H9 (cell line): ENCODE measurements around the gene UBE2Q2. TPM values are rescaled to one million over a fixed set of nuclear protein-coding genes. Genes with fewer than 3 reads are reported as not detected.

ENCODE experiments used
- DNase-seq: peaks from one replicate; pipeline ENCODE4 v3.0.0-alpha.2; 2017
- H2AFZ ChIP-seq: one replicate; pipeline ENCODE4 v1.6.1; 2013; ENCODE audit warnings: mild to moderate bottlenecking, low read length, control low read depth, moderate library complexity
- H2AK5ac ChIP-seq: 2 replicates; pipeline ENCODE4 v1.6.1; 2013; ENCODE audit warnings: low read length, control low read depth, mixed read lengths; ENCODE audit not compliant: insufficient read length
- H2BK120ac ChIP-seq: one replicate; pipeline ENCODE4 v1.6.1; 2013; ENCODE audit warnings: low read depth, mild to moderate bottlenecking, low read length, control low read depth, inconsistent platforms; ENCODE audit not compliant: poor library complexity, severe bottlenecking
- H2BK12ac ChIP-seq: 2 replicates; pipeline ENCODE4 v1.6.1; 2013; ENCODE audit warnings: low read length, control low read depth, mixed read lengths, low read depth; ENCODE audit not compliant: insufficient read length
- H2BK15ac ChIP-seq: 2 replicates; pipeline ENCODE4 v1.6.1; 2013; ENCODE audit warnings: low read depth, low read length, control low read depth
- H2BK20ac ChIP-seq: one replicate; pipeline ENCODE4 v1.6.1; 2013; ENCODE audit warnings: low read depth, mild to moderate bottlenecking, low read length, control low read depth, inconsistent platforms; ENCODE audit not compliant: poor library complexity, severe bottlenecking
- H2BK5ac ChIP-seq: 2 replicates; pipeline ENCODE4 v1.6.1; 2013; ENCODE audit warnings: low read length, control low read depth, mixed read lengths; ENCODE audit not compliant: insufficient read length
- H3K14ac ChIP-seq: 2 replicates; pipeline ENCODE4 v1.6.1; 2013; ENCODE audit warnings: low read length, control low read depth; ENCODE audit not compliant: insufficient read depth
- H3K18ac ChIP-seq: 2 replicates; pipeline ENCODE4 v1.6.1; 2013; ENCODE audit warnings: low read depth, mild to moderate bottlenecking, mixed read lengths, low read length, control low read depth; ENCODE audit not compliant: insufficient read length
- H3K23ac ChIP-seq: 2 replicates; pipeline ENCODE4 v1.6.1; 2013; ENCODE audit warnings: low read length, control low read depth, mixed read lengths, low read depth; ENCODE audit not compliant: insufficient read length
- H3K23me2 ChIP-seq: 2 replicates; pipeline ENCODE4 v1.6.1; 2013; ENCODE audit warnings: low read depth, mild to moderate bottlenecking, mixed read lengths, low read length, control low read depth; ENCODE audit not compliant: insufficient read length, poor library complexity, severe bottlenecking
- H3K27ac ChIP-seq: 2 replicates; pipeline ENCODE4 v1.5.1; 2013; ENCODE audit warnings: low read length, control low read depth, mixed read lengths, low read depth; ENCODE audit not compliant: insufficient read length
- H3K27me3 ChIP-seq: 2 replicates; pipeline ENCODE4 v1.6.1; 2013; ENCODE audit warnings: low read length, control low read depth, inconsistent platforms; ENCODE audit not compliant: insufficient read depth
- H3K4ac ChIP-seq: 2 replicates; pipeline ENCODE4 v1.6.1; 2013; ENCODE audit warnings: low read depth, mild to moderate bottlenecking, control low read depth, inconsistent platforms, low read length, moderate library complexity
- H3K4me1 ChIP-seq: 2 replicates; pipeline ENCODE4 v1.6.1; 2013; ENCODE audit warnings: low read length, control low read depth, inconsistent platforms; ENCODE audit not compliant: insufficient read depth
- H3K4me2 ChIP-seq: 2 replicates; pipeline ENCODE4 v1.6.1; 2013; ENCODE audit warnings: low read length, control low read depth, mixed read lengths; ENCODE audit not compliant: insufficient read length, insufficient read depth
- H3K56ac ChIP-seq: 2 replicates; pipeline ENCODE4 v1.6.1; 2013; ENCODE audit warnings: low read depth, mild to moderate bottlenecking, mixed read lengths, low read length, control low read depth; ENCODE audit not compliant: insufficient read length
- H3K79me1 ChIP-seq: 2 replicates; pipeline ENCODE4 v1.6.1; 2013; ENCODE audit warnings: low read depth, mild to moderate bottlenecking, moderate library complexity, low read length, control low read depth, inconsistent platforms; ENCODE audit not compliant: insufficient read depth, poor library complexity, severe bottlenecking
- H3K79me2 ChIP-seq: 2 replicates; pipeline ENCODE4 v1.6.1; 2013; ENCODE audit warnings: low read length, control low read depth, inconsistent platforms; ENCODE audit not compliant: insufficient read depth
- H3K9ac ChIP-seq: 2 replicates; pipeline ENCODE4 v1.6.1; 2013; ENCODE audit warnings: low read length, control low read depth, mixed read lengths; ENCODE audit not compliant: insufficient read length; ENCODE audit errors: extremely low read depth
- H3K9me3 ChIP-seq: one replicate; pipeline ENCODE4 v1.6.1; 2013; ENCODE audit warnings: low read depth, low read length, inconsistent platforms; ENCODE audit not compliant: control insufficient read depth
- H3T11ph ChIP-seq: one replicate; pipeline ENCODE4 v1.6.1; 2013; ENCODE audit warnings: mild to moderate bottlenecking, low read length, control low read depth, inconsistent platforms
- H4K20me1 ChIP-seq: one replicate; pipeline ENCODE4 v1.6.1; 2013; ENCODE audit not compliant: control insufficient read depth, insufficient read length, insufficient read depth
- H4K5ac ChIP-seq: 2 replicates; pipeline ENCODE4 v1.6.1; 2013; ENCODE audit warnings: low read depth, mild to moderate bottlenecking, mixed read lengths, low read length, control low read depth; ENCODE audit not compliant: insufficient read length
- H4K8ac ChIP-seq: replicated peaks from 2 replicates; pipeline ENCODE4 v1.6.1; 2013; ENCODE audit warnings: low read length, control low read depth, mixed read lengths, low read depth; ENCODE audit not compliant: insufficient read length
- H4K91ac ChIP-seq: 2 replicates; pipeline ENCODE4 v1.6.1; 2013; ENCODE audit warnings: low read depth, mild to moderate bottlenecking, moderate library complexity, mixed read lengths, low read length, control low read depth; ENCODE audit not compliant: insufficient read length
- H3K27ac Mint-ChIP-seq, 3 experiments: 2 replicates in 2 of 3; 3 replicates in 1 of 3; pipeline ENCODE4 v1.8.0; 2020 to 2021; ENCODE audit warnings: mixed read lengths in 3 of 3, mild to moderate bottlenecking in 1 of 3, moderate library complexity in 1 of 3
- H3K27me3 Mint-ChIP-seq: 2 replicates; pipeline ENCODE4 v1.8.0; 2021; ENCODE audit warnings: low read depth, mild to moderate bottlenecking, moderate library complexity, mixed read lengths
- H3K36me3 Mint-ChIP-seq, 3 experiments: 2 replicates in 2 of 3; 3 replicates in 1 of 3; pipeline ENCODE4 v1.8.0; 2020 to 2021; ENCODE audit warnings: low read depth in 3 of 3, mixed read lengths in 3 of 3; ENCODE audit not compliant: insufficient read depth in 1 of 3
- H3K4me1 Mint-ChIP-seq, 2 experiments: 2 replicates each; pipeline ENCODE4 v1.8.0; 2020; ENCODE audit warnings: mixed read lengths in 2 of 2
- H3K4me3 Mint-ChIP-seq, 2 experiments: 2 replicates in 1 of 2; 3 replicates in 1 of 2; pipeline ENCODE4 v1.8.0; 2020 to 2021; ENCODE audit warnings: mild to moderate bottlenecking in 2 of 2, mixed read lengths in 2 of 2, moderate library complexity in 1 of 2
- H3K9me3 Mint-ChIP-seq, 2 experiments: 2 replicates in 1 of 2; 3 replicates in 1 of 2; pipeline ENCODE4 v1.8.0; 2020; ENCODE audit warnings: mild to moderate bottlenecking in 2 of 2, mixed read lengths in 2 of 2, moderate library complexity in 1 of 2
- WGBS: extraction: QIAGEN DNeasy Blood & Tissue Kit; methylation state at CpG from one replicate; pipeline ENCODE4 v1.1.7; 2013; ENCODE audit warnings: missing lambda C conversion rate, low lambda C conversion rate, mixed read lengths; ENCODE audit not compliant: insufficient read length; ENCODE audit errors: extremely low coverage; 5-methylcytosine and 5-hydroxymethylcytosine counted together
- total RNA-seq: library from RNA; stranded (reverse); gene quantifications from 2 replicates; pipeline ENCODE4 v1.2.1, GENCODE V29; 2021
- TF ChIP-seq, protein P1 (sequence below): fragments of 200-600 bp; sonication (generic); conservative IDR thresholded peaks from 3 replicates; pipeline ENCODE4 v1.8.0; 2021; ENCODE audit warnings: antibody characterized with exemption, mild to moderate bottlenecking

The UBE2Q2 gene
- total RNA-seq, 1 experiment from 2014 or later = 29.6 TPM

DNA sequence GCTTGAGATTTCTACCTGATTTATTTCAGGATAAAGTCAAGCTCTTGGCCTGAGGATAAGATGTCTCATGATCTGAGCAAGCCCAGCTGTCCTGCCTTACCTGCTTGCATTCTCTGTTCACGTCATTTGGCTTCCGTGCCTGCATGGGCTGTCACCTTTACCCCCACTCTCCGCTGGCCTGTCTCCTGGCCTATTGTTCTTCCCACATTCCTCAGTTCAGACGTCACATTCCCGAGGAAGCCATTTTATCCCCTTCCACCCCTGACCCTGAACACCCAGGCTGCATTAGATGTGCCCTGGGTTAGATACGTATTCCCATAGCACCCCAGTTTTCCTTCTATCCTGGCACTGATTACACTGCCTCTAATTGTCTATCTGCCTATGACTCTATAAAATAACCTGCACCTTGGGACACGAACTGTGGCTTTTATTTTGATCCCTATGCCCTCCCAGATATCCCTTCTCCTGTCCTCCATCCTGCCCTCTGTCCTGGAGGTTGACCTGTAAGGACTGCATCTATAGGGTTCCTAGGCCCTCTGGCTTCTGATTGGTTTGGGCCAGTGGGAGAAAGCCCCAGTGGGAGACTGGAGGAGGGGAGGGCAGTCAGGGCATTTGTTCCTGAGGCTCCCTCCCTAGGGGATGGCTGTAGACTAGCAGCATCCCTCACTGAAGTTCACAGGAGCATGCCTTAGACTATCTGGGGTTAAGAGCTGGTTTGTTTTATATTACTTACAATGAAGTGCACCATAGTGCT, 19.2 kb upstream of the UBE2Q2 start:
- Mint-ChIP-seq H3K27ac (peak overlapping the region; percentile 23 to 89 (median 85); a peak in 6 of 7 replicates), H3K27me3 (no peaks in the 10 kb centered on the region), H3K4me1 (peaks cover 21 to 27% of the 10 kb centered on the region in 2 experiments), H3K4me3 (peak overlapping the region; percentile 1 to 41; a peak in 4 of 5 replicates), H3K9me3 (no peaks in the 10 kb centered on the region), H3K36me3 (no peaks in the 10 kb centered on the region)
- peak overlapping the region; percentile 22 for H3T11ph ChIP-seq
- H3K23me2 ChIP-seq = no peaks in the 10 kb centered on the region
- no peak overlapping the region for H4K8ac ChIP-seq
- H3K4ac ChIP-seq = no peak overlapping the region; the same call in 1 of the 2 replicates
- peak overlapping the region; percentile 35 for H2AFZ ChIP-seq
- no peak overlapping the region for H3K9ac ChIP-seq
- TF ChIP-seq, protein P1, sequence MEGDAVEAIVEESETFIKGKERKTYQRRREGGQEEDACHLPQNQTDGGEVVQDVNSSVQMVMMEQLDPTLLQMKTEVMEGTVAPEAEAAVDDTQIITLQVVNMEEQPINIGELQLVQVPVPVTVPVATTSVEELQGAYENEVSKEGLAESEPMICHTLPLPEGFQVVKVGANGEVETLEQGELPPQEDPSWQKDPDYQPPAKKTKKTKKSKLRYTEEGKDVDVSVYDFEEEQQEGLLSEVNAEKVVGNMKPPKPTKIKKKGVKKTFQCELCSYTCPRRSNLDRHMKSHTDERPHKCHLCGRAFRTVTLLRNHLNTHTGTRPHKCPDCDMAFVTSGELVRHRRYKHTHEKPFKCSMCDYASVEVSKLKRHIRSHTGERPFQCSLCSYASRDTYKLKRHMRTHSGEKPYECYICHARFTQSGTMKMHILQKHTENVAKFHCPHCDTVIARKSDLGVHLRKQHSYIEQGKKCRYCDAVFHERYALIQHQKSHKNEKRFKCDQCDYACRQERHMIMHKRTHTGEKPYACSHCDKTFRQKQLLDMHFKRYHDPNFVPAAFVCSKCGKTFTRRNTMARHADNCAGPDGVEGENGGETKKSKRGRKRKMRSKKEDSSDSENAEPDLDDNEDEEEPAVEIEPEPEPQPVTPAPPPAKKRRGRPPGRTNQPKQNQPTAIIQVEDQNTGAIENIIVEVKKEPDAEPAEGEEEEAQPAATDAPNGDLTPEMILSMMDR = no peak
- no peaks in the 10 kb centered on the region; the same call in 1 of the 2 replicates for H3K27me3 ChIP-seq
- no peak overlapping the region for H3K27ac ChIP-seq
- no peaks in the 10 kb centered on the region for H4K20me1 ChIP-seq
- no peaks in the 10 kb centered on the region for H3K79me2 ChIP-seq
- WGBS = no CpG with 5 or more reads among the region's 7 CpGs
- H3K4me2 ChIP-seq = peak overlapping the region; percentile 26
- H3K18ac ChIP-seq = peak overlapping the region; percentile 77
- H2BK120ac ChIP-seq = no peak overlapping the region
- DNase-seq = peak; percentile 86
- H3K14ac ChIP-seq = peak overlapping the region; percentile 86; the same call in 1 of the 2 replicates
- H4K5ac ChIP-seq = peak overlapping the region; percentile 31
- H2BK15ac ChIP-seq = no peak overlapping the region
- no peak overlapping the region for H2BK12ac ChIP-seq
- no peak overlapping the region for H3K23ac ChIP-seq
- no peak overlapping the region for H3K56ac ChIP-seq
- H2BK5ac ChIP-seq = no peak overlapping the region
- no peaks in the 10 kb centered on the region for H3K9me3 ChIP-seq
- no peaks in the 10 kb centered on the region for H3K79me1 ChIP-seq
- no peak overlapping the region for H4K91ac ChIP-seq
- H2BK20ac ChIP-seq = no peak overlapping the region
- H2AK5ac ChIP-seq = no peak overlapping the region
- peaks cover 11% of the 10 kb centered on the region; the same call in 1 of the 2 replicates for H3K4me1 ChIP-seq
